DMS153 treated with DMSO at 0.1 percent for 48 hours (cell line): Measurements from ENCODE around the gene DLGAP4.

Source experiments
- DNase-seq: peaks from one replicate; lab custom pipeline; 2025; ENCODE audit not compliant: unreplicated experiment; lab: John Stamatoyannopoulos, UW

The DLGAP4 gene

GRCh38 chr20:36349384-36350170, 43.4 kb downstream of the DLGAP4 start:
- DNase-seq = no peak

GRCh38 chr20:36350439-36350838, 44.3 kb downstream of the DLGAP4 start:
- no peak for DNase-seq

GRCh38 chr20:36351937-36352336, 45.8 kb downstream of the DLGAP4 start:
- DNase-seq = no peak

GRCh38 chr20:36352843-36353553, 46.9 kb downstream of the DLGAP4 start:
- no peak for DNase-seq

- no peak for DNase-seq
Observed at GRCh38 chr20:36353740-36354139, 47.6 kb downstream of the DLGAP4 start.

GRCh38 chr20:36355469-36356171, 49.5 kb downstream of the DLGAP4 start:
- DNase-seq = no peak

GRCh38 chr20:36359668-36360406, 53.7 kb downstream of the DLGAP4 start:
- no peak for DNase-seq

- no peak for DNase-seq
Observed at GRCh38 chr20:36360429-36360828, 54.3 kb downstream of the DLGAP4 start.

GRCh38 chr20:36361406-36361805, 55.3 kb downstream of the DLGAP4 start:
- DNase-seq = no peak

- DNase-seq = no peak
Observed at GRCh38 chr20:36362261-36362660, 56.1 kb downstream of the DLGAP4 start.

GRCh38 chr20:36362978-36363713, 57.0 kb downstream of the DLGAP4 start:
- no peak for DNase-seq

GRCh38 chr20:36364506-36364905, 58.4 kb downstream of the DLGAP4 start:
- DNase-seq = no peak

- DNase-seq = no peak
Observed at GRCh38 chr20:36366623-36367369, 60.7 kb downstream of the DLGAP4 start.

- DNase-seq = no peak
Observed at GRCh38 chr20:36367370-36367745, 61.2 kb downstream of the DLGAP4 start.

- DNase-seq = no peak
Observed at GRCh38 chr20:36367907-36368799, 62.0 kb downstream of the DLGAP4 start.

GRCh38 chr20:36368869-36369268, 62.7 kb downstream of the DLGAP4 start:
- no peak for DNase-seq

- no peak for DNase-seq
Observed at GRCh38 chr20:36369739-36370138, 63.6 kb downstream of the DLGAP4 start.

GRCh38 chr20:36370991-36371790, 65.1 kb downstream of the DLGAP4 start:
- no peak for DNase-seq
